ENCODE data around the gene CADPS2.

Gene CADPS2

GRCh38 chr7:122766593-122766992, 119.7 kb downstream of the CADPS2 start:
- FAIRE-seq (no peak), DNase-seq (ENCODE audit: insufficient read length) (no peak)
- no peak for TF ChIP-seq POLR2A (IDR thresholded peaks at IDR 0.05; ENCODE audit: low read depth, low read length)

GRCh38 chr7:122764902-122765301, 121.4 kb downstream of the CADPS2 start:
- no peak for TF ChIP-seq POLR2A (IDR thresholded peaks at IDR 0.05; ENCODE audit: low read depth, low read length)
- TF ChIP-seq TAF1 (IDR thresholded peaks at IDR 0.05; ENCODE audit: borderline replicate concordance, low read depth, low read length), result no peak
- no peak for TF ChIP-seq POLR2AphosphoS5 (IDR thresholded peaks at IDR 0.05; ENCODE audit: low read depth, low read length)
- DNase-seq (ENCODE audit: insufficient read length), result no peak
- FAIRE-seq, result no peak

- no peak for TF ChIP-seq POLR2AphosphoS5 (IDR thresholded peaks at IDR 0.05; ENCODE audit: low read depth, low read length)
- TF ChIP-seq POLR2A (IDR thresholded peaks at IDR 0.05; ENCODE audit: low read depth, low read length), result no peak
- TF ChIP-seq TAF1 (IDR thresholded peaks at IDR 0.05; ENCODE audit: borderline replicate concordance, low read depth, low read length), result no peak
- FAIRE-seq (no peak), DNase-seq (ENCODE audit: insufficient read length) (no peak)
Observed at GRCh38 chr7:122764020-122764419, 122.2 kb downstream of the CADPS2 start.

GRCh38 chr7:122762071-122762470, 124.2 kb downstream of the CADPS2 start:
- DNase-seq (ENCODE audit: insufficient read length), result no peak
- no peak for FAIRE-seq
- no peak for TF ChIP-seq POLR2AphosphoS5 (IDR thresholded peaks at IDR 0.05; ENCODE audit: low read depth, low read length)

- no peak for TF ChIP-seq POLR2A (IDR thresholded peaks at IDR 0.05; ENCODE audit: low read depth, low read length)
- TF ChIP-seq TAF1 (IDR thresholded peaks at IDR 0.05; ENCODE audit: borderline replicate concordance, low read depth, low read length), result no peak
- FAIRE-seq, result no peak
- no peak for DNase-seq (ENCODE audit: insufficient read length)
Observed at GRCh38 chr7:122758501-122758900, 127.8 kb downstream of the CADPS2 start.

- TF ChIP-seq POLR2A (IDR thresholded peaks at IDR 0.05; ENCODE audit: low read depth, low read length), result no peak
- no peak for TF ChIP-seq POLR2AphosphoS5 (IDR thresholded peaks at IDR 0.05; ENCODE audit: low read depth, low read length)
- TF ChIP-seq TAF1 (IDR thresholded peaks at IDR 0.05; ENCODE audit: borderline replicate concordance, low read depth, low read length), result no peak
- DNase-seq (ENCODE audit: insufficient read length) (no peak), FAIRE-seq (no peak)
Observed at GRCh38 chr7:122756860-122757259, 129.4 kb downstream of the CADPS2 start.

- no peak for TF ChIP-seq TAF1 (IDR thresholded peaks at IDR 0.05; ENCODE audit: borderline replicate concordance, low read depth, low read length)
- TF ChIP-seq POLR2A (IDR thresholded peaks at IDR 0.05; ENCODE audit: low read depth, low read length), result no peak
- no peak for TF ChIP-seq POLR2AphosphoS5 (IDR thresholded peaks at IDR 0.05; ENCODE audit: low read depth, low read length)
- no peak for DNase-seq (ENCODE audit: insufficient read length)
- FAIRE-seq, result no peak
Observed at GRCh38 chr7:122755696-122756095, 130.6 kb downstream of the CADPS2 start.

- FAIRE-seq, result no peak
- TF ChIP-seq POLR2AphosphoS5 (IDR thresholded peaks at IDR 0.05; ENCODE audit: low read depth, low read length), result no peak
- no peak for TF ChIP-seq POLR2A (IDR thresholded peaks at IDR 0.05; ENCODE audit: low read depth, low read length)
- TF ChIP-seq TAF1 (IDR thresholded peaks at IDR 0.05; ENCODE audit: borderline replicate concordance, low read depth, low read length), result no peak
Observed at GRCh38 chr7:122752583-122752982, 133.7 kb downstream of the CADPS2 start.

GRCh38 chr7:122750389-122750788, 135.9 kb downstream of the CADPS2 start:
- FAIRE-seq (no peak), DNase-seq (ENCODE audit: insufficient read length) (no peak)
- no peak for TF ChIP-seq POLR2A (IDR thresholded peaks at IDR 0.05; ENCODE audit: low read depth, low read length)
- no peak for TF ChIP-seq TAF1 (IDR thresholded peaks at IDR 0.05; ENCODE audit: borderline replicate concordance, low read depth, low read length)
- no peak for TF ChIP-seq POLR2AphosphoS5 (IDR thresholded peaks at IDR 0.05; ENCODE audit: low read depth, low read length)

More at GRCh38 chr7:122752583-122752982, 133.7 kb downstream of the CADPS2 start:
- DNase-seq (ENCODE audit: insufficient read length), result no peak

- no peak for TF ChIP-seq TAF1 (IDR thresholded peaks at IDR 0.05; ENCODE audit: borderline replicate concordance, low read depth, low read length)
- TF ChIP-seq POLR2AphosphoS5 (IDR thresholded peaks at IDR 0.05; ENCODE audit: low read depth, low read length), result no peak
- no peak for TF ChIP-seq POLR2A (IDR thresholded peaks at IDR 0.05; ENCODE audit: low read depth, low read length)
- no peak for FAIRE-seq
- DNase-seq (ENCODE audit: insufficient read length), result no peak
Observed at GRCh38 chr7:122748195-122748594, 138.1 kb downstream of the CADPS2 start.

- TF ChIP-seq POLR2A (IDR thresholded peaks at IDR 0.05; ENCODE audit: low read depth, low read length) (no peak), POLR2AphosphoS5 (IDR thresholded peaks at IDR 0.05; ENCODE audit: low read depth, low read length) (no peak), TAF1 (IDR thresholded peaks at IDR 0.05; ENCODE audit: borderline replicate concordance, low read depth, low read length) (no peak)
- DNase-seq (ENCODE audit: insufficient read length) (no peak), FAIRE-seq (no peak)
Observed at GRCh38 chr7:122746948-122747347, 139.3 kb downstream of the CADPS2 start.

- DNase-seq (ENCODE audit: insufficient read length) (no peak), FAIRE-seq (no peak)
- TF ChIP-seq TAF1 (IDR thresholded peaks at IDR 0.05; ENCODE audit: borderline replicate concordance, low read depth, low read length) (no peak), POLR2A (IDR thresholded peaks at IDR 0.05; ENCODE audit: low read depth, low read length) (no peak), POLR2AphosphoS5 (IDR thresholded peaks at IDR 0.05; ENCODE audit: low read depth, low read length) (no peak)
Observed at GRCh38 chr7:122743211-122743610, 143.0 kb downstream of the CADPS2 start.

- TF ChIP-seq POLR2A (IDR thresholded peaks at IDR 0.05; ENCODE audit: low read depth, low read length) (no peak), POLR2AphosphoS5 (IDR thresholded peaks at IDR 0.05; ENCODE audit: low read depth, low read length) (no peak), TAF1 (IDR thresholded peaks at IDR 0.05; ENCODE audit: borderline replicate concordance, low read depth, low read length) (no peak)
- FAIRE-seq, result no peak
- DNase-seq (ENCODE audit: insufficient read length), result no peak
Observed at GRCh38 chr7:122738947-122739346, 147.3 kb downstream of the CADPS2 start.
